ENCODE results near the gene CCL19.
"Not testable (repeated sequence)": the region's sequence is repeated elsewhere in the genome, so short reads cannot be mapped to it uniquely, and the experiment has no call there.

CCL19 gene
- total RNA-seq, result 0 to 144 (median 0.34) reads per million in 17 experiments

GRCh38 chr9:34690983-34691935 is at the start of gene CCL19:
Gene CCL19, minus strand, starts transcription at chr9:34691276. Its CDS starts 137 bp downstream, at chr9:34691139.
- peak; percentile 23 to 60 (median 47) for DNase-seq

- not testable (repeated sequence) for DNase-seq
Observed at GRCh38 chr9:34740176-34740575, 49.1 kb upstream of the CCL19 start.

GRCh38 chr9:34737677-34738260 is 46.7 kb upstream of the CCL19 start:
- no peak for DNase-seq

- DNase-seq, result no peak
Observed at GRCh38 chr9:34734720-34735119, 43.6 kb upstream of the CCL19 start.

- no peak for DNase-seq
Observed at GRCh38 chr9:34732886-34733285, 41.8 kb upstream of the CCL19 start.

DNA sequence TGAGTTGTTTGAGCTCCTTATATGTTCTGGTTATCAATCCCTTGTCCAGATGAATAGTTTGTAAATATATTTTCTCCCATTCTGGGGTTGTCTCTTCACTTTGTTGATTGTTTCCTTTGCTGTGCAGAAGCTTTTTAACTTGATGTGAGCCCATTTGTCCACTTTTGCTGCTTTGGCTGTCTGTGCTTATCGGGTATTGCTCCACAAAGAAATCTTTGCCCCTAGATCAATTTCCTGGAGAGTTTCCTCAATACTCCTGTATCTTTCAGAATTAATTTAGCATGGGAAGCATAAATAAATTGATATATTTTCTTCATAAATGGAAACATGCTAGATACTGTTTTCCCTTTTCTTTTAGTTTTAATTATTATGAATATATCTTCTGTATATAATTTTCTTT is 41.4 kb upstream of the CCL19 start:
- DNase-seq, result no peak

GRCh38 chr9:34723141-34723540 is 32.1 kb upstream of the CCL19 start:
- no peak for DNase-seq

DNA sequence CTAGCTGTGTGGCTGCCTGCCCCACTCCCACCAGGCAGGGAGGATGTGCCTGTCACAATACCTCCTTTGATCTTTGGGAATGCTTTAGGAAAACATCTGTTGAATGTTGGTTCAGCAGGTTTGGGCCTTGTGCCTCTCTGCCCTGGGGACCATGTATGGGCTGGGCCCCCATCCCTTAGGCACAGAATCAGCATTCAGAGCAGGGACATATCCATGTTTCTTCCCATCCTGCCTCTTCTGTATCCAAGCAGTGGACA is 28.6 kb upstream of the CCL19 start:
- not testable (repeated sequence) for DNase-seq

GRCh38 chr9:34719021-34719768 is 28.1 kb upstream of the CCL19 start:
- DNase-seq, result no peak

- DNase-seq, result peak in 3 of 4 experiments; percentile 19 to 23 (median 22)
Observed at GRCh38 chr9:34717996-34718614, 27.0 kb upstream of the CCL19 start.

GRCh38 chr9:34716711-34717110 is 25.6 kb upstream of the CCL19 start:
- DNase-seq, result no peak

DNA sequence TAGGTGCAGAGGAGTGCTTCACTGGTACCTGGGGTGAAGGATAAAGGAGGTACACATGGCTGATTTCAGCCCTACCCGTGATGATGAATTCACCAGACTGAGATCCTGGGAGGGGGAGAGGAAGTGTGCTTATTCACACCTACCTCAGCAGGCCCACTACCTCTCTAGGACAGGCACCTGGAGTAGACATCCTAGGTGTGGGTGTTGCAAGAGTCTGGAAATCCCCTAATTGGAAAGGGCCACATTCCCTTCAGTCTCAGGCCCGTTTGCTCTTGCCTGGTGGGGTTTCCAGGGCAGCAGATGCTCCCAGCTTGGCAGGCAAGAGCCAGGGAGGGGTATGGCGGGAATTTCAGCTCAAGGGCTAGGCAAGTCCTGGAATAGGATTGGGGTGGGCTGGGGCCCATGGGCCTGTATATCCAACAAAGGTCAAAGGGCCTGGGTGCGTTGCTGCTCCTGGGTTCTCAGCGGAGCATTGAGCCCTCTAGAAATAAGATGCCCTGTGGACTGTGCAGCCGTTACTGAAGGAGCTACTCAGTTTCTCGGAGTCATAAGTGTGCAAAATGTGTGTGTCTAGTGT is 24.7 kb upstream of the CCL19 start:
- no peak for DNase-seq

GRCh38 chr9:34714007-34714406 is 22.9 kb upstream of the CCL19 start:
- DNase-seq, result no peak

DNA sequence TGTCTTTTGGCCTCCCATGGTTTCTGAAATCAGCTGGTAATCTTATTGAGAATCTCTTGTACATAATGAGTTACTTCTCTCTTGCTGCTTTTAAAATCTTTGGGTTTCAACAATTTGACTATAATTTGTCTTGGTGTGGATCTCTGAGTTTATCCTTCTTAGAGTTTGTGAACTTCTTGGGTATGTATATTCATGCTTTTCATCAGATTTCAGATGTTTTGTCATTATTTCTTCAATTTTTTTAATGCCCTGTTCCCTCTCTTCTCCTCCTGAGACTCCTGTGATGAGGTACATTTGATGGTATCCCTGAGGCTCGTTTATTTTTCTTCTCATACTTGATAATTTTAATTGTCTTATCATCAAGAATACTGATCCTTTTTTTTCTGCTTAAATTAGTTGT is 21.1 kb upstream of the CCL19 start:
- no peak for DNase-seq

- peak; percentile 42 to 68 (median 59) for DNase-seq
Observed at GRCh38 chr9:34710023-34710422, 18.9 kb upstream of the CCL19 start, which contains the start of gene CCL21. Gene CCL21, minus strand, starts transcription at chr9:34710136. Its CDS starts 70 bp downstream, at chr9:34710066.

DNA sequence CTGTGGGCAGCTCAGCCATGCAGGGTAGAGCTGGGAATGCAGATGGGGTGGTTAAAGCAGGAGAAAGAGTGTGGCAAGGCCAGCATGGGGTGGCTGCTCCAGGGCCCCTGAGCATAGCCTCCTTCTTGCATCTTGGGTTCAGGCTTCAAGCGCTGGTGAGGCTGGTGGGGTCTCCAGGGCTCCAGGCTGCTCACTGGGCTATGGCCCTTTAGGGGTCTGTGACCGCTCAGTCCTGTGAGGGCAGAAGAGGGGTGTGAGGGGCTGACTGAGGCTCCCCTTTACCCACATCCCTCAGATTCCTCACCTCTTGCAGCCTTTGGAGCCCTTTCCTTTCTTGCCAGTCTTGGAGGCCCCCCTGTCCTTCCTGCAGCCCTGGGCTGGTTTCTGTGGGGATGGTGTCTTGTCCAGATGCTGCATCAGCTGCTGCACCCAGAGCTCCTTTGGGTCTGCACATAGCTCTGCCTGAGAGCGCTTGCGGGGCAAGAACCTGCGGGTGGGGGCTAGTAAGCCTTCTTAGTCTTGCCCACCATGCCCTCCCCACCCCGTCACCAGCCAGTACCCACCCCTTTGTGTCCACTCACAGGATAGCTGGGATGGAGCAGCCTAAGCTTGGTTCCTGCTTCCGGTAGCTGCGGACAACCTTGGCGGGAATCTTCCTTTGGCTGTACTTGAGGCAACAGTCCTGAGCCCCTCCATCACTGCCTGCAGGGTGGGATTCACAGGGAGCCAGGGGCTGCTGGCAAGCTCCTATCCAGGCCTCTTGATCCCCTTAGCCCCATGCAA is 18.3 kb upstream of the CCL19 start:
- no peak for DNase-seq

- DNase-seq, result no peak
Observed at GRCh38 chr9:34707130-34707529, 16.1 kb upstream of the CCL19 start.

DNA sequence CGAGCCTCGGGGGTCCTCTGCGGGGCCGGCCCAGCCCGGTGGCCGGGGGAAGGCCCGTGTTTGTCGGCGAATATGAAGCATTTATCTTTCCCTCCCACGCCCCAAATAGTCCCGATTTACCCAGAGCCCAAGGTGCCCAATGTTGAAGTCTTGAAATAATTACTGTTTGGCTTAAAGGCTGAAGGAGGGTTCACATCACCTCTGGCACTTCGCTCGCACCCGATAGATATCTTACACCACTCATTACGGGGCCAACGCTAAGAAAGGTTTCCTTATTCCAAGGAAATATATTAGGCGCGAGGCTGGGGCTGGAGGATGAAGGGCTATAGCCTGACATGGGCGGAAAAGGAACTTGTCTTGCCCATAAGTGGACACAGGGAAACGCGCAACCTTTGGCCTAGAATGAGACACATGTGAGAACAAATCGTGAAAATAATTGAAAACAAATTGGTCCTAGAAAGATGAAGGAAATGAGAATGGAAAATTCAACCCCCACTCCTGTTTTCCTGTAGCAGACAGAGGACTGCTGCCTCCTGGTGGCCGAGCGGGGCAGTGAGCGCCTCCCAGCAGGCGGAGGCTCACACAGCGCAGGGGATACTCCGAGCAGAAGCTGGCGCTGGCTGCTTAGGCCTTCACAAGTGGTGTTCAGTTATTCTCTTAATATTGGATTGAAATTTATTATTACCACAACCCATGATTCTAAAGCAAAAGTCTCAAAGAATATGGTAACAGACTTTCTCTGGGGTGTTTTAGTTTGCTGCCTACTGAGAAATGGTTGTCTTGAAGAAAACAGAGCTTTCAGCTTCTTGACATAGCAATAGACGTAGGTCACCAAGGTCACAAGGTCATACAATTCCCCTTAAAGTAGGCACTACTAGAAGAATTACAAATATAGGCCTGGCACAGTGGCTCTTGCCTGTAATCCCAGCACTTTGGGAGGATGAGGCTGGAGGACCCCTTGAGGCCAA is 11.0 kb upstream of the CCL19 start:
- DNase-seq, result peak; percentile 81 to 92 (median 86)

- DNase-seq, result peak; percentile 73 to 86 (median 82)
Observed at GRCh38 chr9:34701023-34701768, 10.1 kb upstream of the CCL19 start.

DNA sequence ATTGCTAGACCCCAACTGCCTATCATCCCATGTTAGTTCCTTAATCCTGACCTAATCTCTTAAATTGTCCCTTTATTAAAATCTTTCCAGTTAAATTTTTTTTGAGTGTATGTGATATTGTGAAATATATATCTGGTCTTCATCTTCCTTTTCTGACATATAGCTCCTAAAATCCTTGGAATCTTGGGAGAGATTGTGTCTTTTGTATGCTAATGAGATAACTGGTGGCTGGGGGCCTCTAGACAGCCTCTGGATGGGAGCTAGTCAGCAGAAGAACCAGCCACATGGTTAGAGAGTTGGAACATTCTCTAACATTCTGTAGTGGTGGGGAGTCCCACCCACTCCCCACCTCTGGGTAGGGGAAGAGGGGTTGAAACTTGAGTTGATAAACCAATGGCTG is 3.7 kb upstream of the CCL19 start:
- no peak for DNase-seq

Data from suppressor macrophage (primary cell).